NCI-H146 treated with DMSO at 0.1 percent for 48 hours (cell line): Measurements from ENCODE around the gene MRPL21.
A peak's percentile ranks its signal among the peaks of the same experiment; 100 is the strongest.
"Not testable (repeated sequence)": the region's sequence is repeated elsewhere in the genome, so short reads cannot be mapped to it uniquely, and the experiment has no call there.

Source experiments
- DNase-seq: peaks from one replicate; lab custom pipeline; 2025; ENCODE audit not compliant: unreplicated experiment; lab: John Stamatoyannopoulos, UW

Gene MRPL21

GRCh38 chr11:68872216-68873003 lies 31.2 kb downstream of the MRPL21 start:
- no peak for DNase-seq

- DNase-seq: no peak
Observed at GRCh38 chr11:68870470-68870869, 33.2 kb downstream of the MRPL21 start.

- no peak for DNase-seq
Observed at GRCh38 chr11:68868221-68868835, 35.3 kb downstream of the MRPL21 start.

- DNase-seq: no peak
Observed at GRCh38 chr11:68867066-68867465, 36.6 kb downstream of the MRPL21 start.

GRCh38 chr11:68865241-68865640 lies 38.4 kb downstream of the MRPL21 start:
- no peak for DNase-seq

GRCh38 chr11:68863553-68864265 lies 39.9 kb downstream of the MRPL21 start:
- DNase-seq: no peak

GRCh38 chr11:68862421-68862820 lies 41.2 kb downstream of the MRPL21 start:
- DNase-seq: no peak

GRCh38 chr11:68859123-68859522 lies 44.5 kb downstream of the MRPL21 start:
- DNase-seq: no peak

- no peak for DNase-seq
Observed at GRCh38 chr11:68857037-68857586, 46.5 kb downstream of the MRPL21 start.

- not testable (repeated sequence) for DNase-seq
Observed at GRCh38 chr11:68856425-68857030, 47.1 kb downstream of the MRPL21 start.

GRCh38 chr11:68855205-68855981 lies 48.2 kb downstream of the MRPL21 start:
- DNase-seq: no peak

GRCh38 chr11:68854273-68854958 lies 49.2 kb downstream of the MRPL21 start:
- DNase-seq: no peak

- no peak for DNase-seq
Observed at GRCh38 chr11:68852628-68853027, 51.0 kb downstream of the MRPL21 start.

- no peak for DNase-seq
Observed at GRCh38 chr11:68848429-68848828, 55.2 kb downstream of the MRPL21 start.

- no peak for DNase-seq
Observed at GRCh38 chr11:68847395-68847794, 56.2 kb downstream of the MRPL21 start.

- no peak for DNase-seq
Observed at GRCh38 chr11:68845351-68846002, 58.2 kb downstream of the MRPL21 start.

GRCh38 chr11:68844801-68845200 lies 58.8 kb downstream of the MRPL21 start:
- DNase-seq: no peak

GRCh38 chr11:68844376-68844775 lies 59.3 kb downstream of the MRPL21 start:
- DNase-seq: no peak

GRCh38 chr11:68843703-68844312 lies 59.8 kb downstream of the MRPL21 start:
- DNase-seq: peak; percentile 66
